ENCODE results near the gene AFF1.

DNA sequence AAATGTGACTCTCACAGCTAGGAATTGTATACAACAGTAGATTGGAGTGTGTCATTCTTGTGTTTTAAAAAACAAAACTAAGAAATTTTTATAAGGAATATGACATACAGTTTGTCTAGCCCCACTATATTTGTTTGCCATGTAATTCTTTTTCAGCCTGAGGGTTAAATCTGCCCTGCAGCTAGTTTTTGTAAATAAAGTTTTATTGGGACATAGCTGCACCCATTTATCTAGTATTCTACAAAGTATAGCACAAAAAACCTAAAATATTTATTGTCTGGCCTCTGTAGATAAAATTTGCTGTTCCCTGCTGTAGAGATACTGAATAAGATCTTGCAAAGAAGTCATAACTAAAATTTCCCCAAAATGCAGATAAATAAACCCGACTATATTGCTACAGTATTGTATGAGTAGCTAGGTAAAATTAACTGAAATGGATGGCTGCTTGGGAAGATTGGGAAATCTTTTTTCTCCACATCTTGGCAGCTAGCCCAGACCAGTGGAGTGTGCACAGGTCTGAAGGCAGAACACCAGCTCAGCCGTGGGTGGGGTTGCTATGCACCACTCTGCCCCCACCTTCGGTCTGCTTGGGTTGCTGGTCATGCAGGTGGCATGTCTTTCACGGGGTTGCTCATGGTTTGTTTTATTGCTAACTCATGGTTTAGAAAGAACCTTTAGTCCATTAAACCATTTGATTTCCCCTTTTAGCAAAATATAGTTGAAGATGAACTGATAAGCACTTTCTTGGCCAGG, 157.8 kb downstream of the AFF1 start:
- TF ChIP-seq, protein P1, sequence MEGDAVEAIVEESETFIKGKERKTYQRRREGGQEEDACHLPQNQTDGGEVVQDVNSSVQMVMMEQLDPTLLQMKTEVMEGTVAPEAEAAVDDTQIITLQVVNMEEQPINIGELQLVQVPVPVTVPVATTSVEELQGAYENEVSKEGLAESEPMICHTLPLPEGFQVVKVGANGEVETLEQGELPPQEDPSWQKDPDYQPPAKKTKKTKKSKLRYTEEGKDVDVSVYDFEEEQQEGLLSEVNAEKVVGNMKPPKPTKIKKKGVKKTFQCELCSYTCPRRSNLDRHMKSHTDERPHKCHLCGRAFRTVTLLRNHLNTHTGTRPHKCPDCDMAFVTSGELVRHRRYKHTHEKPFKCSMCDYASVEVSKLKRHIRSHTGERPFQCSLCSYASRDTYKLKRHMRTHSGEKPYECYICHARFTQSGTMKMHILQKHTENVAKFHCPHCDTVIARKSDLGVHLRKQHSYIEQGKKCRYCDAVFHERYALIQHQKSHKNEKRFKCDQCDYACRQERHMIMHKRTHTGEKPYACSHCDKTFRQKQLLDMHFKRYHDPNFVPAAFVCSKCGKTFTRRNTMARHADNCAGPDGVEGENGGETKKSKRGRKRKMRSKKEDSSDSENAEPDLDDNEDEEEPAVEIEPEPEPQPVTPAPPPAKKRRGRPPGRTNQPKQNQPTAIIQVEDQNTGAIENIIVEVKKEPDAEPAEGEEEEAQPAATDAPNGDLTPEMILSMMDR (IDR thresholded peaks at IDR 0.05), result no peak
- TF ChIP-seq POLR2AphosphoS5 (IDR thresholded peaks at IDR 0.05) (peak; percentile 31 to 38 (median 37)), POLR2A (IDR thresholded peaks at IDR 0.05) (no peak)
